ENCODE measurements around the gene MEGF8. TPM values are rescaled to one million over a fixed set of nuclear protein-coding genes. Genes with fewer than 3 reads are reported as not detected.

MEGF8 gene
- total and polyA plus RNA-seq, 2 of the 8 experiments (the other 6 are each of a cell fraction or from before 2014, with no cell fraction given): 13.0 to 23.7 TPM

DNA sequence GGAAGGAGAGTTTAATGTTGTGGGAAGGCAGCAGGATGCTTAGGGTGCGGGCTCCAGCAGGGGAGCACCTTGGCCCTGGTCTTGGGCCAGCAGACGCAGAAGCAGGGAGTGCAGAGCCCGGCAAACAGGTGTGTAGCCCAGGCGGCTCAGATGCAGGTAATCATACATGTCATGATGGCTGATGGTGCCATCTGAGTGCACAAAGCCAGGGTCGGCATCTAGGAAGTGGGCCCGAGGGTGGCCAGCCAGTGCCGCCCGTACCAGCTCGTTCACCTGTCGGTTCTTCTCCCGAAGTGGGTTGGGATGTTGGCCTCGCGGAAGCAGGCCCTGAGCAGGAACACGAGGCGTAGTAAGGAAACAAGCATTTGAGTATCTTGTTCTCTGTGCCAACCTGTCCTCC, 28.4 kb upstream of the MEGF8 start:
- no peak for FAIRE-seq
- H3K4me3 ChIP-seq (ENCODE audit: extremely low read depth in 1 of 4, insufficient read depth in 2 of 4, low read depth in 3 of 4, low read length in 4 of 4): no peak overlapping the region
- CTCF ChIA-PET (ENCODE audit: partially characterized antibody): interaction anchor here (0.7 to 10.6 kb wide), 21 partner anchors 9 to 183 kb away, joined by 3 to 155 read pairs (median 6); partner anchors contain the start of gene GSK3A

More for the DNA sequence above, 28.4 kb upstream of the MEGF8 start:
- TF ChIP-seq SIRT6 (IDR thresholded peaks at IDR 0.05; ENCODE audit: low read length): no peak
- no peak for TF ChIP-seq RBBP5 (IDR thresholded peaks at IDR 0.05; ENCODE audit: borderline replicate concordance, low read depth, low read length)
- TF ChIP-seq ZNF274 (IDR thresholded peaks at IDR 0.05; ENCODE audit: borderline replicate concordance, extremely low read depth, low read length): no peak
- TF ChIP-seq HDAC6 (IDR thresholded peaks at IDR 0.05; ENCODE audit: low read depth, low read length): no peak
- TF ChIP-seq RNF2 (IDR thresholded peaks at IDR 0.05; ENCODE audit: borderline replicate concordance, low read depth, low read length, missing control alignments, poor library complexity, severe bottlenecking): no peak
- TF ChIP-seq, protein P1, sequence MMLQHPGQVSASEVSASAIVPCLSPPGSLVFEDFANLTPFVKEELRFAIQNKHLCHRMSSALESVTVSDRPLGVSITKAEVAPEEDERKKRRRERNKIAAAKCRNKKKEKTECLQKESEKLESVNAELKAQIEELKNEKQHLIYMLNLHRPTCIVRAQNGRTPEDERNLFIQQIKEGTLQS (IDR thresholded peaks at IDR 0.05; ENCODE audit: insufficient read depth, low read depth, low read length): no peak
- 0 out of 2 replicates have a peak overlapping the region, but pooled peaks have one; percentile 35 for H4K8ac ChIP-seq (ENCODE audit: extremely low read depth, insufficient read depth, low read length)
- H3K36me3 ChIP-seq (ENCODE audit: control insufficient read depth in 2 of 4, insufficient read depth in 4 of 4, low read length in 3 of 4): peaks cover 0 to 34% (median 20%) of the 10 kb centered on the region in 4 experiments; a peak in 6 of 8 replicates
- H4K20me1 ChIP-seq (replicated peaks in 1 of 2; ENCODE audit: control insufficient read depth in 1 of 2, insufficient read depth in 2 of 2, low read length in 2 of 2): peaks cover 0 to 6% of the 10 kb centered on the region in 2 experiments
- H3K4ac ChIP-seq (replicated peaks; ENCODE audit: insufficient read length, low read depth, low read length): no peak overlapping the region
- H3K56ac ChIP-seq (replicated peaks; ENCODE audit: insufficient read length, low read depth, low read length): no peak overlapping the region
- no peak overlapping the region for H3K18ac ChIP-seq (ENCODE audit: extremely low read depth, low read length)
- H3K4me1 ChIP-seq (replicated peaks in 1 of 4; ENCODE audit: control insufficient read depth in 3 of 4, insufficient read depth in 4 of 4, low read length in 3 of 4): peaks cover 0 to 8% (median 3%) of the 10 kb centered on the region in 4 experiments; a peak in 4 of 7 replicates
- no peak for DNase-seq (ENCODE audit: low read depth in 1 of 2, low spot score in 2 of 2)
- POLR2A ChIA-PET (ENCODE audit: partially characterized antibody): interaction anchor here (1.2 to 4.1 kb wide), 9 partner anchors 8 to 182 kb away, joined by 3 to 20 read pairs (median 8); no protein-coding TSS in a partner anchor
- no peak overlapping the region for H2AFZ ChIP-seq (ENCODE audit: low read length)
- H3K14ac ChIP-seq (ENCODE audit: insufficient read length): no peak overlapping the region
- H3K27me3 ChIP-seq (replicated peaks in 1 of 4; ENCODE audit: control insufficient read depth in 3 of 4, extremely low read depth in 1 of 4, insufficient read depth in 3 of 4, low read length in 3 of 4): no peaks in the 10 kb centered on the region
- H2BK20ac ChIP-seq (ENCODE audit: low read length): no peak overlapping the region
- no peak overlapping the region for H3K9ac ChIP-seq (replicated peaks in 1 of 4; ENCODE audit: extremely low read depth in 1 of 4, low read depth in 3 of 4, low read length in 3 of 4)
- H2AK5ac ChIP-seq (ENCODE audit: low read depth, low read length): no peak overlapping the region
- no peaks in the 10 kb centered on the region for H3K9me3 ChIP-seq (ENCODE audit: insufficient read depth in 2 of 2, low read depth in 1 of 2, low read length in 1 of 2)
- WGBS, 2 experiments (ENCODE audit: extremely low coverage in 1 of 2, insufficient coverage in 1 of 2, insufficient read length in 1 of 2, insufficient replicate concordance in 2 of 2, low coverage in 1 of 2, low lambda C conversion rate in 2 of 2, missing lambda C conversion rate in 1 of 2): 97% methylated on average over 15 of the region's 15 CpGs; no CpG with 5 or more reads in 1 of the 2 experiments
- H2BK15ac ChIP-seq (ENCODE audit: low read length): no peak overlapping the region
- peaks cover 1% of the 10 kb centered on the region; the same call in 1 of the 2 replicates for H3K23me2 ChIP-seq (ENCODE audit: low read depth, low read length)
- no peak overlapping the region for H2BK12ac ChIP-seq (ENCODE audit: low read depth, low read length)
- H2BK5ac ChIP-seq (ENCODE audit: low read depth, low read length): no peak overlapping the region
- no peak overlapping the region for H3K23ac ChIP-seq (ENCODE audit: insufficient read length)
- no peaks in the 10 kb centered on the region for H3K79me1 ChIP-seq (ENCODE audit: low read depth, low read length)
- no peak overlapping the region for H4K91ac ChIP-seq (replicated peaks; ENCODE audit: insufficient read length, low read length)
- H2BK120ac ChIP-seq (replicated peaks; ENCODE audit: low read depth, low read length): no peak overlapping the region
- H3K4me2 ChIP-seq (ENCODE audit: insufficient read depth in 1 of 2, low read depth in 2 of 2, low read length in 2 of 2): no peak overlapping the region
- no peak overlapping the region for H4K5ac ChIP-seq (ENCODE audit: insufficient read length, low read depth, low read length)
- H3K79me2 ChIP-seq (ENCODE audit: control insufficient read depth in 1 of 2, insufficient read depth in 2 of 2, low read length in 2 of 2): peaks cover 0 to 10% of the 10 kb centered on the region in 2 experiments; a peak in 2 of 4 replicates
- H3K27ac ChIP-seq (ENCODE audit: low read depth, low read length): no peak overlapping the region
